Measurements from ENCODE around the gene TNFSF4.

DNA sequence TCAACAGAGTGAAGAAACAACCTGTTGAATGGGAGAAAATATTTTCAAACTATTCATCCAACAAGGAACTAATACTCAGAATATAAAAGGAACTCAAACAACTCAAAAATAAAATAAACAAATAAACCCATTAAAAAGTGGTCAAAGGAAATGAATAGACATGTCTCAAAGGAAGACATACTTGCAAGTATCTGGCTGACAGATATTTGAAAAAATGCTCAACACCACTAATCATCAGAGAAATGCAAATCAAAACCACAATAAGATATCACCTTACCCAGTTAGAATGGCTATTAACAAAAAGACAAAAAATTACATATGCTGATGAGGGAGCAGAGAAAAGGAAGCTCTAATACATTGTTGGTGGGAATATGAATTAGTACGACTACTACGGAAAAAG, 38.2 kb downstream of the TNFSF4 start:
- TF ChIP-seq, protein P1, sequence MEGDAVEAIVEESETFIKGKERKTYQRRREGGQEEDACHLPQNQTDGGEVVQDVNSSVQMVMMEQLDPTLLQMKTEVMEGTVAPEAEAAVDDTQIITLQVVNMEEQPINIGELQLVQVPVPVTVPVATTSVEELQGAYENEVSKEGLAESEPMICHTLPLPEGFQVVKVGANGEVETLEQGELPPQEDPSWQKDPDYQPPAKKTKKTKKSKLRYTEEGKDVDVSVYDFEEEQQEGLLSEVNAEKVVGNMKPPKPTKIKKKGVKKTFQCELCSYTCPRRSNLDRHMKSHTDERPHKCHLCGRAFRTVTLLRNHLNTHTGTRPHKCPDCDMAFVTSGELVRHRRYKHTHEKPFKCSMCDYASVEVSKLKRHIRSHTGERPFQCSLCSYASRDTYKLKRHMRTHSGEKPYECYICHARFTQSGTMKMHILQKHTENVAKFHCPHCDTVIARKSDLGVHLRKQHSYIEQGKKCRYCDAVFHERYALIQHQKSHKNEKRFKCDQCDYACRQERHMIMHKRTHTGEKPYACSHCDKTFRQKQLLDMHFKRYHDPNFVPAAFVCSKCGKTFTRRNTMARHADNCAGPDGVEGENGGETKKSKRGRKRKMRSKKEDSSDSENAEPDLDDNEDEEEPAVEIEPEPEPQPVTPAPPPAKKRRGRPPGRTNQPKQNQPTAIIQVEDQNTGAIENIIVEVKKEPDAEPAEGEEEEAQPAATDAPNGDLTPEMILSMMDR (IDR thresholded peaks at IDR 0.05 in 2 of 3, conservative IDR thresholded peaks at IDR 0.05 in 1 of 3; ENCODE audit: borderline replicate concordance in 1 of 3, insufficient read depth in 1 of 3, low read depth in 2 of 3, low read length in 2 of 3): no peak
- TF ChIP-seq EZH2 (IDR thresholded peaks at IDR 0.05) (no peak), REST (IDR thresholded peaks at IDR 0.05; ENCODE audit: low read depth) (no peak), SRF (IDR thresholded peaks at IDR 0.05; ENCODE audit: low read depth) (no peak), YY1 (IDR thresholded peaks at IDR 0.05; ENCODE audit: extremely low read depth, insufficient replicate concordance, low read depth, low read length) (no peak), POLR2A (IDR thresholded peaks at IDR 0.05; ENCODE audit: borderline replicate concordance, extremely low read depth, insufficient read depth, insufficient read length) (no peak), POLR2AphosphoS5 (IDR thresholded peaks at IDR 0.05; ENCODE audit: low read depth, low read length) (no peak), ELF1 (IDR thresholded peaks at IDR 0.05; ENCODE audit: borderline replicate concordance, low read depth) (no peak), CEBPB (IDR thresholded peaks at IDR 0.05; ENCODE audit: low read depth) (no peak), EGR1 (IDR thresholded peaks at IDR 0.05; ENCODE audit: low read depth) (no peak)
- TF ChIP-seq, protein P2, sequence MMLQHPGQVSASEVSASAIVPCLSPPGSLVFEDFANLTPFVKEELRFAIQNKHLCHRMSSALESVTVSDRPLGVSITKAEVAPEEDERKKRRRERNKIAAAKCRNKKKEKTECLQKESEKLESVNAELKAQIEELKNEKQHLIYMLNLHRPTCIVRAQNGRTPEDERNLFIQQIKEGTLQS (IDR thresholded peaks at IDR 0.05): no peak
